Activated T-helper 1 cell treated with anti-CD3 and anti-CD28 coated beads, Interleukin-12 subunit alpha, Interleukin-12 subunit beta, Interleukin-2, Interleukin-4 antibody, amounts not matched to agents 30 ng/mL and 10 ng/mL and 1 ng/mL, durations not matched to agents 14 hours and 24 hours and 36 hours (primary cell): ENCODE measurements around the gene FLNB. TPM values are rescaled to one million over a fixed set of nuclear protein-coding genes. Genes with fewer than 3 reads are reported as not detected.

ENCODE experiments used
- DNase-seq: peaks from one replicate; pipeline ENCODE4 v3.0.0; 2021; ENCODE audit warnings: low spot score
- H3K27ac Mint-ChIP-seq: one replicate; pipeline ENCODE4 v1.8.0; 2021; ENCODE audit warnings: mild to moderate bottlenecking, mixed read lengths
- H3K27me3 Mint-ChIP-seq: one replicate; pipeline ENCODE4 v1.8.0; 2022; ENCODE audit warnings: mild to moderate bottlenecking, moderate library complexity, mixed read lengths; ENCODE audit not compliant: insufficient read depth
- H3K36me3 Mint-ChIP-seq: one replicate; pipeline ENCODE4 v1.8.0; 2021; ENCODE audit warnings: low read depth, mixed read lengths
- H3K4me1 Mint-ChIP-seq: one replicate; pipeline ENCODE4 v1.8.0; 2021; ENCODE audit warnings: low read depth, mixed read lengths
- H3K4me3 Mint-ChIP-seq: one replicate; pipeline ENCODE4 v1.8.0; 2021; ENCODE audit warnings: mild to moderate bottlenecking, moderate library complexity, mixed read lengths
- H3K9me3 Mint-ChIP-seq: one replicate; pipeline ENCODE4 v1.8.0; 2021; ENCODE audit warnings: mixed read lengths
- intact Hi-C: fragments of 100-400 bp; cut with micrococcal nuclease; formaldehyde crosslinking; loops from one replicate; pipeline ENCODE4 v1.15.1; 2024
- total RNA-seq: library from RNA; stranded (reverse); gene quantifications from 2 replicates; pipeline ENCODE4 v1.2.3, GENCODE V29; 2022

Gene FLNB
- total RNA-seq, 1 donor from 2014 or later, result 24.1 TPM

DNA sequence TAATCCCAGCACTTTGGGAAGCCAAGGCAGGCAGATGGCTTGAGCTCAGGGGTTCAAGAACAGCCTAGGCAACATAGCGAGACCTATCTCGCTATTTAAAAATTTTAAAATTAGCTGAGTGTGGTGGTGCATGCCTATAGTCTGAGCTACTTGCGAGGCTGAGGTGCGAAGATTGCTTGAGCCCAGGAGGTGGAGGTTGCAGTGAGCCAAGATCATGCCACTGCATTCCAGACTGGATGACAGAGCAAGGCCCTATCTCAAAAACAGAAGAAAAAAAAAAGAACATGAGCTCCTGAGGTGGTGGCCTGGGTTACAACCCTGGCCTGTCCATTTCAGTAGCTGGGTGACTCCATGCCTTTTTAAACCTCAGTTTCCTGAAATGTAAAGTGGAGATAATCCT is 195.3 kb downstream of the FLNB start:
- Mint-ChIP-seq H3K36me3 (no peaks in the 10 kb centered on the region), H3K27ac (no peak overlapping the region), H3K4me1 (peaks cover 20% of the 10 kb centered on the region), H3K9me3 (no peaks in the 10 kb centered on the region), H3K4me3 (no peak overlapping the region), H3K27me3 (peaks cover 16% of the 10 kb centered on the region)
- intact Hi-C loops, result no loop called here
- no peak for DNase-seq

DNA sequence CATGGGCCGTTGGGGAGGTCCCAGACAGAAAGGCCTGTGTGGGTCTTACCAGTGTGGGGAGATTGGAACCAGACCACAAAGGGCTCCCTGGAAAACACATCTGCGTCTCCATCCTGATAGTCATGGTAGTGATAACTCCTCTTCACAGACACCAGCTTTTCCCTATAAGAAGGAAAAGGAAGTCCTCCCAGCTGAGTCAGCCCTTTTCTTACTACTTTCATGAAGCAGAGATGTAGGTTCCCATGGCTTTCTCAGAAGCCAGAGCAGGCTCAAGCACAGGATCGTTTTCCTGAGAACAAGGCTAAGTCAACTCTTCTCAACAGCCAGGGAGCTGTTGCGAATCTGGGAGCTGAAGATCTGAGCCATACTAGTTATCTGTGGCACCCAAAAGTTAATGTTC is 196.5 kb downstream of the FLNB start:
- no peak for DNase-seq
- no peak overlapping the region for H3K27ac Mint-ChIP-seq
- H3K4me3 Mint-ChIP-seq, result no peak overlapping the region
- peaks cover 20% of the 10 kb centered on the region for H3K4me1 Mint-ChIP-seq
- no peaks in the 10 kb centered on the region for H3K36me3 Mint-ChIP-seq
- intact Hi-C loops, result no loop called here
- no peaks in the 10 kb centered on the region for H3K9me3 Mint-ChIP-seq
- peaks cover 16% of the 10 kb centered on the region for H3K27me3 Mint-ChIP-seq

DNA sequence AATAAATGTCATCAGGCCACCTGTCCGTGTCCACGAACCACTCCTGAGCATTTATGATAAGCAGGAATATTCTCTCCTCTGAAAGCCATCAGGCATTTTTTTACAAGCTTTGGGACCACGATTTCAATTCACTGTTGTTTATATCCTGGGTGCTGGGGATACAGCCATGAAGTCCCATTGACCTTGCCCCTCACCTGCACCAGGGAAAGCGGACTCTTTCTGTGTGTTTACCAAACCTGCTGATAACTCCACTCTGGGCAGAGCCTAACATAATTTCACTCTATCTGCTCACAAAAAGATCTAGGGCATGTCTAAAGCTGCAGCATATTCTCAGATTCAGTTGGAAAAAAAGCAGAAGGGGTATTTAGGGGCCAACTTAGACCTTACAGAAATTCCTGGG is 197.8 kb downstream of the FLNB start:
- no peaks in the 10 kb centered on the region for H3K9me3 Mint-ChIP-seq
- intact Hi-C loops, result loop anchor here (1.0 kb wide), 1 partner anchor 8 kb away; no protein-coding TSS in a partner anchor
- no peak for DNase-seq
- H3K27me3 Mint-ChIP-seq, result peaks cover 13% of the 10 kb centered on the region
- no peak overlapping the region for H3K4me3 Mint-ChIP-seq
- peaks cover 20% of the 10 kb centered on the region for H3K4me1 Mint-ChIP-seq
- no peaks in the 10 kb centered on the region for H3K36me3 Mint-ChIP-seq
- H3K27ac Mint-ChIP-seq, result peak overlapping the region; percentile 32

DNA sequence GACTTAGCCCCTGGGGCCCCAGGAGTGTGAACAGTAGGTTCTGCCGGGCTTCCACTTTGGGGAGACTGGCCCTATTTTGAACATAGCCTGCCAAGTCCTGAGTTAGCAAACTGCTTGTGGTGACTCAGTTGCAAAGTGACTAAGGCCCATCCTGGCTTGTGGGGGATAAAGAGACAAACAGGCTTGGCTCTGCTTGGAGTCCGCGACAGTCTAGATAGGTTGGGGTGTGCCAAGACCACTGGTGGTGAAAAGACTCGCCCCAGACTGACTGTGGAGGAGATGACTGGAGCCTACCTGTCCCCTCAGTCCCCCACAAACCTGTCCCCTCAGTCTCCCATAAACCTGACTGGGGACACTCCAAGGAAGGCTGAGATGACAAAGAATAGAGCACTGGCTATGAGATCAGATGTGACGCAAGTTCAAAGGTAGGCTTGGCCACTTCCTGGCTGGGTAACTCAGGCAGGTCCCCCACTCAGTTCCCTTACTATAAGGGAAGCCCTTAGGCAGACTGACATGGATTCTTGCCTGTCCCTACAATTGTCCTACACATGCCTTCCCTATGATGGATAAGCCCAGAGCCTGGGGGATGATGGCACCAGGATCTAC is 198.3 kb downstream of the FLNB start:
- intact Hi-C loops, result loop anchor here (1.0 kb wide), 1 partner anchor 8 kb away; no protein-coding TSS in a partner anchor
- Mint-ChIP-seq H3K27ac (peak overlapping the region; percentile 20), H3K9me3 (no peaks in the 10 kb centered on the region), H3K4me3 (no peak overlapping the region), H3K27me3 (peaks cover 11% of the 10 kb centered on the region), H3K36me3 (no peaks in the 10 kb centered on the region), H3K4me1 (peaks cover 20% of the 10 kb centered on the region)
- no peak for DNase-seq

DNA sequence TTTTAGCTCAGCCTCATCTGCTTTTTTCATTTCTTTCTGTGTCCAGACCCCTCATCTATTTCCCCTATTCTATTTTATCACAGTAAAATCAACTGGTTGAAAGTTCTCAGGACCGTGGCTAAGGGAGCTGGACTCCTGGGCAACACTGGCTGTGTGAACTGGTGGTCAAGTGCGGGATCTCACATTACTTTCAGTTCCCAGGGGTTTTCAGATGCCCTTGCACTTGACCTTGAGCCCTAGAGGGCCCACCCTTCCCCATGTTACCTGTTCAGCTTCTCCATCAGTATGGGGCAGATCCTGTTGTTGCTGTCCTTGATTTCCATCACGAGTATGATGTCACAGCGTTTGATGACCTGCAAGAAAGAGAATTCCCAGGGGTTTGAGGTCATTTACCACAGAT is 199.7 kb downstream of the FLNB start:
- H3K4me1 Mint-ChIP-seq, result peaks cover 19% of the 10 kb centered on the region
- H3K9me3 Mint-ChIP-seq, result no peaks in the 10 kb centered on the region
- intact Hi-C loops, result no loop called here
- no peak for DNase-seq
- H3K27me3 Mint-ChIP-seq, result peaks cover 12% of the 10 kb centered on the region
- H3K36me3 Mint-ChIP-seq, result no peaks in the 10 kb centered on the region
- H3K4me3 Mint-ChIP-seq, result no peak overlapping the region
- no peak overlapping the region for H3K27ac Mint-ChIP-seq

DNA sequence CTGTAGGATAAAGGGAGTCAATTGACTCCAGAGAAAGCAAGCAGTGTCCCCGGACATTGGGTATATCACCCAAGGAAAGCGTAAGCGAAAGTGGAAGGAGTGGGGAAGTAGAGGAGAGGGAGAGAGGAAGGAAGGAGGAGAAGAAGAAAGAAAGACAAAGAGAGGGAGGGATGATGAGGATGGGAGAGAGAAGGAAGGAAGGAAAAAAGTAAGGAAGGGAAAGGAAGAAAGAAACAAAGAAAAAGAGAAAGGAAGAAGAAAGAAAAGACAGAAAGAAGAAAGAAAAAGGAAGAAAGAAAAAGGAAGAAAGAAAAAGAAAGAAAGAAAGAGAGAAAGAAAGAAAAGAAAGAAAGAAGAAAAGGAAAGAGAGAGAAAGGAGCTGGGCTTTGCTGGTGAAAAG is 201.7 kb downstream of the FLNB start:
- H3K27ac Mint-ChIP-seq, result no peak overlapping the region
- no peak for DNase-seq
- no peak overlapping the region for H3K4me3 Mint-ChIP-seq
- intact Hi-C loops, result no loop called here
- no peaks in the 10 kb centered on the region for H3K9me3 Mint-ChIP-seq
- H3K4me1 Mint-ChIP-seq, result peaks cover 22% of the 10 kb centered on the region
- H3K36me3 Mint-ChIP-seq, result no peaks in the 10 kb centered on the region
- peaks cover 15% of the 10 kb centered on the region for H3K27me3 Mint-ChIP-seq

DNA sequence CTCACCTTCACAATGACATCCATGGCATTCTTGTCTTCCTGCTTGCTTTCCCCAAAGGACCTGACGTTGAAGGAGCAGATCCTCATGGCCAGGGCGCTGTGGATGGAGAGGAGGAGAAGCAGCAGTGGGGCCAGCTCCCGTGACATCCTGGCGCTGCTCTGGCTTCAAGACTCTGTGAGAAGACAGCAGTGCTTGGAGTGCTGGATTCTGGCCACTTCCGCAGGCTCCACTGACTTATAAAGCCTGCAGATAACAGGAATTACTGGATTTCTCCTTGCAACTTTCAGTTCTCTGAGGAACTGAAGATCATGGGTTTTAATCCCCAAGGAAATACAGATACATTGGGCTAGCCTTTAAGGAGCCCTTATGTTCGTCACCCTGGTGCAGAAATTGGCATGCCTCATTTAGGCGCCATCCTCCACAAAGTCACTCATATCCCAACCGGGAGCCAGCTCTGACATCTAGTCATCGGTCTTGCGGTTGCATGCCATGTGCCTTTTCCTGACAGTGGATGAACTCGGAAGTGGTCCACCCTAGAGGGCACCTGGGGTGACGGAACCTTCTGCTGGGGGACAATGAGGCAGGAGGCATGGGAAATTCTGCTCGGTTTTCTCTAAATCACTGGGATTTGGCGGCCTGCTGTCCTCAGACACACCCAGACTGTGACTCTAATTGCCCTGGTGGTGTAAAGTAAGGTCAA is 202.7 kb downstream of the FLNB start, which contains the start of gene DNASE1L3:
Gene DNASE1L3, minus strand, starts transcription at position 212 of the 700 bp plus-strand sequence. Its CDS starts 66 bp downstream, at position 146.
- no peak for DNase-seq
- no peak within 1 kb of the TSS for H3K4me3 Mint-ChIP-seq
- peaks cover 15% of the 10 kb centered on the region for H3K27me3 Mint-ChIP-seq
- intact Hi-C loops, result no loop called here
- peaks cover 28% of the 10 kb centered on the region for H3K4me1 Mint-ChIP-seq
- no peaks in the 10 kb centered on the region for H3K9me3 Mint-ChIP-seq
- no peaks in the 10 kb centered on the region for H3K36me3 Mint-ChIP-seq
- H3K27ac Mint-ChIP-seq, result no peak within 1 kb of the TSS

DNA sequence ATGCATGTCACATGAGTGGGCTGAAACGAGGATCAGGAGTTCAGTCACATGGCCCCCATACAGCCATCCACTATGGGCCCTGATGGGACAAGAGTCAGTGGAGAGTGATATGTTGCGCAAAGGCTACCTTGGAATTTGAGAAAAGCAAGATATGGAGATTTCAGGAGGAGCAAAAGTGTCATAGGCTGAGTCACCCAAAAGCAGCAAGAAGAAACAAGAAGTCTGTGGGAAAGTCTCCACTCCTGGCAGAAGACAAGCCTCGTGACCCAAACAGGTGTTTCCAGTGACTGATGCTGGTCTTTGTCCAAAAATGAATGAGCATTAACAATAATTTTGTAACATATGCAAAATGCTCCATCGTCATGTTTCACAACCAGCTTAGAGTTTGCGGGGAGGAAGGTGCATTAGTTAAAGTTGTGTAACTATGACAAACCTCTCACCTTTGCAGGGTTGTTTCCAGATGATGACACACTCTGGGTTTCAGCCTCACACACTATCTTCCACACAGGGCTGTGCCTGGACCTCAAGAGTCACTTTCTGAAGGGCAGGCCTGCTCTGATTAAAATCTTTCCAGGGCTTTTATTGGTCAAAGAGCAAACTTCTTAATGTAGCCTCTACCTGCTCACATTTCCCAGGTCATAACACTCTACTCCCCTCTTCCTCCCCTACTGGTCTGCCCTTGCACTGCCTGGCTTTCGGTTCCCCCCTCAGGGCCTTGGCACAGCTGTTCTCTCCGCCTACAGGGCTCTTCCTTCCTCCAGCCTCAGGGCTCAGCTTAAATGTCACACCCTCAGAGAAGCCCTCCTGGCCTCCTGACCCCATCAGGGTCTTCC is 206.5 kb downstream of the FLNB start:
- no peak for DNase-seq
- intact Hi-C loops, result loop anchor here (1.0 to 5.0 kb wide), 3 partner anchors 8 to 817 kb away; partner anchors contain the start of gene ABHD6
- no peaks in the 10 kb centered on the region for H3K36me3 Mint-ChIP-seq

DNA sequence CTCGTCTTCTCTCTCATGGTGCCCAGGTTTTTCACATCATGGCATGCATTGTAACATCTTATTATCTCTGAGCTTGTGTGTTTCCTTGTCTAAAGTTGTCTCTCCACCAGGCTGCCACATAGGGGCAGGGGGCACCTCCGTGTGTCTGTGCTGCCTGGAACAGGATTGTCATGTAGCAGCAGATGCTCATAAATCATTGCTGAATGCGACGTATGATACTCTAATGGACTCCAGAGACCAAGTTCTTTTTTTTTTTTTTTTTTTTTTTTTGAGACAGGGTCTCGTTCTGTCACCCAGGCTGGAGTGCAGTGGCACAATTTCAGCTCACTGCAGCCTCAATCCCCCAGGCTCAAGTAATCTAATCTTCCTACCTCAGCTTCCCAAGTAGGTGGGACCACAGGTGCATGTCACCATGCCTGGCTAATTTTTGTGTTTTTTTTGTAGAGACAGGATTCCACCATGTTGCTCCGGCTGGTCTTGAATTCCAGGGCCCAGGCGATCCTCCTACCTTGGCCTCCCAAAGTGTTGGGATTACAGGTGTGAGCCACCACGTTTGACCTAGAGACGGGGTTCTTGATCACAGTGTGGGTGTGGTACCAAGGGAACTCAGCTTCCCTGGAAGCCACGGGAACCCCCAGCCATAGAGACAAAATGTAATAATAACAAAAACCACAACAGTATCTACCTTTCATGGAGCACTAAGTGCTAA is 207.2 kb downstream of the FLNB start:
- intact Hi-C loops, result loop anchor here (2.0 to 5.0 kb wide), 2 partner anchors 37 to 818 kb away; no protein-coding TSS in a partner anchor
- peaks cover 17% of the 10 kb centered on the region for H3K27me3 Mint-ChIP-seq

More for the DNA sequence above, 206.5 kb downstream of the FLNB start:
- peaks cover 12% of the 10 kb centered on the region for H3K27me3 Mint-ChIP-seq
- H3K4me1 Mint-ChIP-seq, result peaks cover 37% of the 10 kb centered on the region
- no peaks in the 10 kb centered on the region for H3K9me3 Mint-ChIP-seq
- peak overlapping the region; percentile 69 for H3K27ac Mint-ChIP-seq
- no peak overlapping the region for H3K4me3 Mint-ChIP-seq

DNA sequence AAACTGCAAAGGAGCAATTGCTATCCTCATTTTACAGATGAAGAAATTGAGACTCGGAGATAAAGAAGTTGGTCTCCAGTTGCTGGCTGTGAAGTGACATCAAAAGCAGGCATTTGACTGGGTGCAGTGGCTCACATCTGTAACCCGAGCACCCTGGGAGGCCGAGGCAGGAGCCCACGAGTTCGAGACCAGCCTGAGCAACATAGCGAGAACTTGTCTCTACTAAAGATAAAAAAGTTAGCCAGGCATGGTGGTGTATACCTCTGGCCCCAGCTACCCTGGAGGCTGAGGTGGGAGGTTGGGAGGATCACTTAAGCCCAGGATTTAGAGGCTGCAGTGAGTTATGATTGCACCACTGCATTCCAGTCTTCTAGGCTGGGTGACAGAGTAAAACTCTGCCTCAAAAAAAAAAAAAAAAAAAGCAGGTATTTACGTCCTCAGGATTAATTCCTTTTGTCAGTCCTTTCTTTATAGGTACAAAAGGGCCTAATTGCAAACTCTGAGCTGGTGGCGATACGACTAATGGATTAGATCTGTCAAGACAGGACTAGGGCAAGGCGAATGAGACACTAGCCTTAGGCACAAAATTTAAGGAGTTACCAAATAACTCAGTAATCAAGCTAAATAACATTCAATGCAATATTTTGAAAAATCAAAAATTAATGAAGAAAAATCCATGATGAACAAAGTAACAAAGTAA is 208.4 kb downstream of the FLNB start:
- H3K4me3 Mint-ChIP-seq, result no peak overlapping the region
- no peak overlapping the region for H3K27ac Mint-ChIP-seq
- no peak for DNase-seq
- intact Hi-C loops, result loop anchor here (1.0 to 5.0 kb wide), 5 partner anchors 29 to 819 kb away; partner anchors contain the start of gene FLNB
- peaks cover 15% of the 10 kb centered on the region for H3K27me3 Mint-ChIP-seq
- peaks cover 37% of the 10 kb centered on the region for H3K4me1 Mint-ChIP-seq
- no peaks in the 10 kb centered on the region for H3K36me3 Mint-ChIP-seq
- no peaks in the 10 kb centered on the region for H3K9me3 Mint-ChIP-seq

More for the DNA sequence above, 207.2 kb downstream of the FLNB start:
- H3K9me3 Mint-ChIP-seq, result no peaks in the 10 kb centered on the region
- H3K36me3 Mint-ChIP-seq, result no peaks in the 10 kb centered on the region
- DNase-seq, result no peak
- H3K4me3 Mint-ChIP-seq, result no peak overlapping the region
- peaks cover 37% of the 10 kb centered on the region for H3K4me1 Mint-ChIP-seq
- peak overlapping the region; percentile 21 for H3K27ac Mint-ChIP-seq

DNA sequence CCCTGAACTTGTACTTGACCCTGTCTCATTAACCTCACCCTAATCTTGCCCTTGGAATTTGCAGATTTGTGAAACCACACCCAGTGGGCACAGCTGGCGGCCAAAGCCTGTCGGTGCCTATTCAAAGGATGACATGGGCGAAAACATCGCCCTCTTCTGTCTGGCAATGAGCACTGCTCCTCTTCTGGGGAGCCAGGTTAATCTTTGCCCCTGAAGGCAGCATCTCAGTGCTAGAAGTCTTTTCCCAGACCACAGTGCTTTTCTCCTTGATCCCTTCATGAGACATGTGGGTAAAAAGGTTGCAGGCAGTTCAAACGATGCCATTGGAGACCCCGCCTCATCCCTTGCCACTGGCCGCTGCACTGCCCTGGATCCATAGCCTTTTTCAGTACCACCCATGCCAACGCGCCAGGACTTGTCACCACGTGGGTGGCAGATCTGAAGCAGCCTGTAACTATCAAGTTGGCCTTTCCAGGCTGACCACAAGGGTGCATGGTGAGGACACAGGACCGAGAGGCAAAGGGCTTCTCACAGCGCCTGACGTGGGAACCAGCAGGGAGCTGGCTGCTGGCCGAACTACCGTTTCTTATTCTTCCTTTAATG is 209.1 kb downstream of the FLNB start:
- intact Hi-C loops, result loop anchor here (1.0 to 5.0 kb wide), 5 partner anchors 30 to 820 kb away; partner anchors contain the start of gene FLNB
- Mint-ChIP-seq H3K9me3 (no peaks in the 10 kb centered on the region), H3K4me1 (peaks cover 37% of the 10 kb centered on the region), H3K36me3 (no peaks in the 10 kb centered on the region), H3K27me3 (peaks cover 11% of the 10 kb centered on the region), H3K4me3 (no peak overlapping the region), H3K27ac (peak overlapping the region; percentile 46)
- DNase-seq, result peak; percentile 41
